GM19438 (cell line): Measurements from ENCODE around the gene ADCY4.
A peak's percentile ranks its signal among the peaks of the same experiment; 100 is the strongest.
"Not testable (repeated sequence)": the region's sequence is repeated elsewhere in the genome, so short reads cannot be mapped to it uniquely, and the experiment has no call there.

Experiments
- ATAC-seq: cut with Tn5 transposase; IDR thresholded peaks from one replicate; pipeline ENCODE4 v1.9.1; 2021; ENCODE audit warnings: low read depth; ENCODE audit not compliant: unreplicated experiment

The ADCY4 gene

DNA sequence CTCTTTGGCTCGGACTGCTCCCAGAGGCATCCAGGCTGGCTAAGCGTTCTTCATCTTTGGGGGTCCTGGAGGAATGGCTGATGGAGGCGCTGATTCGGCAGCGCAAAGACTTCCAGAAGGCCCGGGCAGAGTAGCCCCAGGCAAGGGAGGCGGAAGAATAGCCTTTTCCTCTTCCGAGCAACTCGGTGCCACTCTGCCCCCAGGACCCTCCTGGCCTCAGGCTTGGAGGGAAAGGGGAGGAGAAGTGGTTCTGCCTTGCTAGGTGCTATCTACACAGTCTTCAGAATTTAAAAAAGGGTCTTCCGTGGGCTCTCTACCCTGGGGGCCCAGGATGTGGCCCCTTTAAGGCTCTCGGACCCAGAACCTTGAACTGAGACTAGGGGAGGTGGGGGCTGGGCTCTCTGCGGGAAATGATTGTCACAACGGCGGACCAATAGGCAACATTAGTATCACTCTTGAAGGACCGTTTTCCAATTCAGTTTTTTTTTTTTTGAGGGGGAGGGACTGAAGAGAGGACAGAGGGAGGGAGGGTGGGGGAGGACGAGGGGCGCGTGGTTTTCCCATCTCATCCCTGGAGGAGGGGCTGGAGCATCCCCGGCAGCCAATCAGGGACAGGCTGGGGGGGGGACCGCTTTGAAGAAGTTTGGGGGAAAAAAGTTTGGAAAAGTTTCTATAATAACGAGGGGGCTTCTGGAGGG is 32.8 kb upstream of the ADCY4 start, which contains the start of gene NFATC4:
TSS of gene NFATC4 (plus strand) at position 671 of the 698 bp plus-strand sequence. CDS start 157 bp downstream, outside the sequence.
- no peak for ATAC-seq

DNA sequence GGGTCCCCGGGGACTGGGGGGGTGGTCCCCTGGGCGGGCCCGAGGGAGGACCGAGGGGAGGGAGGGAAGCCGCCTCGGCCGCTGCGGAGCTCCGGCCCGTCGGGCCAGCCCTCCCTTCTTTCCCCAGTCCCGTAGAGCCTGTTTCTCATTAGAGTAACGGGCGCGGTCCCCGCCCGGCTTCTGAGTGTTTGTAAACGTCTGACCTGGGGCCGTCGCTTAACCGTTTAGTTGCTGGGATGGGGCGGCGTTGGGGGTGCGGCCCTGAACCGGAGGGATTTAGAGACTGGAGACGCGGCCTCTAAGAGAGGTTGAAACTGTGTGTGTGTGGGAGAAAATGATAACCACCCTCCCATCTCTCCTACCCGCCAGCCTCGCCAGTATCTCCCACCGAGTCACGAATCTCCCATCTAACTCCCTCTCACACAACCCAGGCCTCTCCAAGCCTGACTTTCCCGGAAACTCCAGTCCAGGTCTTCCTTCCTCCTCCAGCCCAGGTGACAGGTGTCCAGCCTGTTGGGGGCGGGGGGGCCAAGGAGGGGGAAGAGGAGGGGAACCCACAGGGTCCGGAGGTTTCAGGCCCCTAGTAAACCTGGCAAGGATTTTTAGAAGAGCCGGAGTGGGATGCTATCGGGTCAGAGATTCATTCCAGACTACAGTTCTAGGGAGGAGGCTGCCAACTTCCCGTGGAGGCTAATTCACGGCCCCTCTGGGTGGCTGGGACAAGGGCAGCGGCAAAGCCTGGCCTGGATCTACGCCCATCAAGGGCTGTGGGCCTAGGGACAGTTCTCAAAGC is 32.0 kb upstream of the ADCY4 start:
- ATAC-seq, result peak; percentile 64

DNA sequence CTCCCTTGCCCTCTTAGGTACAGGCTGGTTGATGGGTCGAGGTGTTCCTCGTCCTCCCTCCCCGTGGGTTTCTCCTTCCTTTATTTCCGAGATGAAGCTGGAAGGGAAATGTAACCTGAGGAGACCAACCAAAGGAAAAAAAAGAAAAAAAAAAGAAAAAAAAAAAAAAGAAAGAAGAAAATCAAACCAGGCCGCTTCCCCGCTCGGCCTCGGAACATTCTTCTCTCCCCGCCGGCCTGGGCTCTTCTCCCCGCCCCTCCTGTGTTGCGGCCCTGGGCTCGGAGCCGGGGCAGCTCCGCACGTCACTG is 31.5 kb upstream of the ADCY4 start:
- ATAC-seq, result peak; percentile 1

DNA sequence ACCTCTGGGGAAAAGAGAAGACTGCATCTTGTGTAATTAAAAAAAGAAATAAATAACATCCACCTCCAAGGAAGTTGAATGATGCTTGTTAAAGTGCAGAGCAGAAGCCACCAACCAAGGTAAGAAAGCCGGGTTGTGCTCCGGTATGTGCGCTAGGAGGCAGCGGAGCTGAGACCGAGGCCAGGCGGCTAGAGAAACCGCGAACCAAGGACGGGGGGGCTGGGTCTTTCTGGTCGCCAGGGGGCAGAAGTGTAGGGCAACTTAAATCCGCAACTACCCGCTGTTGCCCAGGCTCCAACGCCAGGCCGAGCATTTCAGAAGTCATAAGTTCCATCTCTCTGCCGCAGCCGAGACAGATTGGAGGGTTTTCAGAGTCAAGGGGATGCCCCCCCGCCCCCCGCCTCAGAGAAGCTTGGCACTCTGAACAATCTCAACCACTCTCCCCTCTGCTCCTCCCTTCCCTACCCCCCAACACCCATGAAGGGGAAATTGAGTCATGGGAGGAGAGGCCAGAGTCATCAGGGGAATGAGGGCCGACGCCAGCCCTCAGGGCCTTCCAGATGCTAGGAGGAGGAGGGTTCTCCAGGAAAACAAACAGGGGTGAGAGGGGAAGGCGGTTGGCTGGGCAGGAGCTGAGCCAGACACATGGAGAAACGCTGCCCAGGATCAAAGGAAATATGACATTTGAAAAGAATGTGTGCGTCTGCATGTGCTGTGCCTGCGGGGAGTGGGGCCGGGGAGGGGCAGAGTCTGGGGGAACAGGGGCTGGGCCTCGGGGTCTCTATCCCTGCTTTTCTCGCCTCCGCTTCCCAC is 30.9 kb upstream of the ADCY4 start:
- ATAC-seq, result peak; percentile 43

DNA sequence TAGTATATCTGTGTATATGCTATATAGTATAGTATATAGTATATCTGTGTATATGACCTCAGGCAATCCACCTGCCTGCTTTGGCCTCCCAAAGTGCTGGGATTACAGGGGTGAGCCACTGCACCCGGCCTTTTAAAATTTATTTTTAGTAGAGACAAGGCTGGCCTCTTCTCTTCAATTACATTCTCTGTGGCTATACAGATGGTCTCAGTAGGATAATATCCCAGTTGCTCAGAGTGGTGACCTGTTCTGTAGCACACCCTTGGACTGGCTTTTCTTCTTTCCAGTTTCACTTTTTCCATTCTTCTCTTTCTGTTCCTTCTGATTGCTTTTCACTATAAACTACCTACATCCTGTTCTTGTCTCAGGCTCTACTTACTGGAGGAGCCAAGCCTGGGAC is 30.0 kb upstream of the ADCY4 start:
- ATAC-seq, result no peak

DNA sequence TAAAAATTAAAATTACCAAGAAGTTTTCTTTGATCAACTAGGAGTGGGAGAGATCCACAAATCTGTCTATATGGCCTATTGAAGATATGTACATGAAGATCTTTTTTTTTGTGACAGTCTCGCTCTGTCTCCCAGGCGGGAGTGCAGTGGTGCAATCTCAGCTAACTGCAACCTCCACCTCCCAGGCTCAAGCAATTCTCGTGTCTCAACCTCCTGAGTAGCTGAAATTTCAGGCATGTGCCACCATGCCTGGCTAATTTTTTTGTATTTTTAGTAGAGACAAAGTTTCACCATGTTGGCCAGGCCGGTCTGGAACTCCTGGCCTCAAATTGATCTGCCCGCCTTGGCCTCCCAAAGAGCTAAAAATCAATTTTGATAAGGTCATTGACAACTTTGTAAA is 28.5 kb upstream of the ADCY4 start:
- no peak for ATAC-seq

DNA sequence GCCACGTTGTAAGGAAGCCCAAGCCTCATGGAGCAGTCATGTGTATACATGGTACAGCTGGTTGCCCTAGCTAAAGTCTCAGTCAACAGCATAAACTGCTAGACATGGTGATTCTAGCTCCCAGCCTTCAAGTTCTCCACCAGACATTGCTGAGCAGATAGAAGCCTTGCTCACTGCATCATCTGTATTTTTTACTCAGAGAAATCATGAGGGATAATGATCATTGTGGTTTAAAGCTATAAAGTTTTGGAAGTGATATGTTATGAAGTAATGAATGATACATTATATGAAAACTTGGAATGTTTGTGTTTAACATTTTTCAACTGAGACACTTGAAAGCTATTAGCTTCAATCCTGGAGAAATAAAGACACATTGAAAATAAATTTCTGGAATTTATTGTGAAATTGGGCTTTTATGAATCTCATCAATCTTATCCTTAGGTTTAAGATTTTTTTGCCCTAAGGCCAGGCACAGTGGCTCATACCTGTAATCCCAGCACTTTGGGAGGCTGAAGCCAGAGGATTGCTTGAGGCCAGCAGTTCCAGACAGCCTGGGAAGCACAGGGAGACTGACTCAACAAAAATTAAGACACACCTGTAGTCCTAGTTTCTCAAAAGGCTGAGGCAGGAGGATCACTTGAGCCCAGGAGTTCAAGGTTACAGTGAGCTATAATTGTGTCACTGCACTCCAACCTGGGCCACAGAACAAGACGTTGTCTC is 27.5 kb upstream of the ADCY4 start:
- no peak for ATAC-seq

DNA sequence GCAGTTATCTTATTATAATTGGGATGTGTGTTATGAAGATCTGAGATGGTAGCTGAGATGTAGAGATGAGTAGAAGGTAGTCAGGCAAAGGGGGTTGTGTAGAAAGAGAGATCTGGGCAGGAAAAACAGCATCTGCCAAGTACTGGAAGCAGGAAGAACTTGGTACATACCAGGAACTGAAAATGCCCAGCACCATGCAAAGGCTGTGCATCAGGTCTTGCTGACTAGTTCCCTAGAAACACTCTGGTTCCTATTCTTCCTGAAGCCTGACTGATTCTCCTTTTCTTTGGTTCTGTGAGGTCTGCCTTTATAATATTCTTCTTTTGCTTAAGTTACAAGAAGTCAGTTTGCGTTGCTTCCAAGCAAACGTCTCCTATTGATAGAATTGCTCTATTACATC is 26.5 kb upstream of the ADCY4 start:
- no peak for ATAC-seq

DNA sequence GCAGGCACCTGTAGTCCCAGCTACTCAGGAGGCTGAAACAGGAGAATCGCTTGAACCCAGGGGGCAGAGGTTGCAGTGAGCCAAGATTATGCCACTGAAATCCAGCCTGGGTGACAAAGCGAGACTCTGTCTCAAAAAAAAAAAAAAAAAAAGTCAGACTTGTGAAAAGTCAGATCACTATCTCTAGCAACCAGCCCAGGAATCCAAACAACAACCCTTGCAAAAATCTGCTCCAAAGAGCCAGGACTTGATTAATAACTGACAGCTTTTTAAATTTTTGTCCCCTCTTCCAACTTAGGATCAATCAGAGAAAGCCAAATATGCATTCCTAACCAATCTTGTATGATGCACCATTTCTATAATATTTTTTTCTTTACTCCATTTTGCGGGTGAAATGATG is 25.4 kb upstream of the ADCY4 start:
- ATAC-seq, result no peak

DNA sequence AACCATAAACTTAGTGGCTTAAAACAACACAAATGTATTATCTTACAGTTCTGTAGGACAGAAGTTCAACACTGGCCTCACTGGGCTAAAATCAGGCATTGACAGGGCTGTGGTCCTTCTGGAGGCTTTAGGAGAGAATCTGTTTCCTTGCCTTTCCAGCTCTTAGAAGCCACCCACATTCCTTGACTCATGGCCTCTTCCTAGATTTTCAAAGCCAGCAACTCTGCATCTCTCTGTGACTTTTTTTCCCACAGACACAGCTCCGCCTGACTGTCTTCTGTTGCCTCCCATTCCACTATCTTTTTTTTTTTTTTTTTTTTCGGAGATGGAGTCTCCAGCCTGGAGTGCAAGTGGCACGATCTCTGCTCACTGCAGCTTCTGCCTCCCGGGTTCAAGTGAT is 21.3 kb upstream of the ADCY4 start:
- ATAC-seq, result no peak

DNA sequence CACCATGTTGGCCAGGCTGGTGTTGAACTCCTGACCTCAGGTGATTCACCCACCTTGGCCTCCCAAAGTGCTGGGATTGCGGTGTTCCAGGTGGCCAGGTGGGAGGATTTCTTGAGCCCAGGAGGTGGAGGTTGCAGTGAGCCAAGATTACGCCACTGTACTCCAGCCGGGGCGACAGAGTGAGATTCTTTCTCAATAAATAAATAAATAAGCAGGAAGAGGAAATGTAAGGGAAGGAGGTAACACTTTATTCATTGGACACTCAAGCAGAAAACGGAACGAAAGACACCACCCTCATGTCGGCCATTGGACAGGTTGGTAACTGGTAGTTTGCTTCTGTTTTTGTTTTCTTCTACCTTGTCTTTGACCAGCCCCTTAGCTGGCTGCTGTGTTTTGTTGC is 20.1 kb upstream of the ADCY4 start:
- ATAC-seq, result no peak

DNA sequence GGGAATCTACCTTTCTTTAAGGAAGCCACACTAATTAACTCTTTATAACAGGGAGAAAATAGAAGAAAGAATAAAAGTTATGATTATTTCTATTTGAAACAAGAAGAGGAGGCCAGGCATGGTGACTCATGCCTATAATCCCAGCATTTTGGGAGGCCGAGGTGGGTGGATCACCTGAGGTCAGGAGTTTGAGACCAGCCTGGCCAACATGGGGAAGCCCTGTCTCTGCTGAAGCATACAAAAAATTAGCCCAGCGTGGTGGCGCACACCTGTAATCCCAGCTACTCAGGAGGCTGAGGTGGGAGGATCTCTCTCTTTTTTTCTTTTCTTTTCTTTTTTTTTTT is 19.6 kb upstream of the ADCY4 start:
- not testable (repeated sequence) for ATAC-seq

DNA sequence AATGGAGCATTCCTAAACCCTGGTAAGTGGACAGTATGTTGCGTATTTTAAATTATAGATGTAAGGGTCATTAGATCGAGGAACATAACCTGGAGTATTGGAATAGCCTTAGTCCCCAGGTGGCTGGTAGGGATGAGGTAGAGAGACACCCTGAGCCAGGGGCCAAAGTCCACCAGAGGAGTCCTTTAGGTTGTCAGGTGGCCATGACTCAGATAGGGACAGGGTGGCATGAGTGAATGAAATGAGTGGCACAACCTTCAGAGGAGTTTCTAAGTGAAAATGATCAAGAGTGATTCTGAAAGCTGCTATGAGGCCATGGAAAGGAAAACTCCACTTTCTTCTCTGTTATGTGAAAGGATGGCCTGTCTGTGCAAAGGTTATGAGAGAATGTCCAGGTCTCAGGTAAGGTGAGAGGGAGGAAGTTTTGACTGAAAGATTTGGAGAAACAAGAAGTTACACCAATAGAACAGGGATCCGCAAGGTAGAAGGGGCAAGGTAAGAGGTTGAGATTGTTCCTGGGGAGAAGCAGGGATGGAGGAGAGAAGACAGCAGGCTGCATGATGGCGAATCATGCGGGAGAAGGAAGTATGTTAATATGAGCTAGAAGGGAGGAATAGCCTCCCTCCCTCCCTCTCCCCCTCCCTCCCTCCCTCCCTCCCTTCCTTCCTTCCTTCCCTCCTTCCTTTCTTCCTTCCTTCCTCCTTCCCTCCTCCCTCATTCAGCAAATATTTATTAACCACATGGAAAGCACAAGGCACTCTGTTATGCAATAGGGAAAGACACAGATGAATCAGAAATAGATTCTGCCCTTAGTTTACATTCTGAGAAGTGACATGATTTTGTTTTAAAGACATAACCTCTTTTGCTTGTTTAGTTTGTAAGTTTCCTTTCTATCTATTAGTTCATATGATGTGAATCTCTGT is 18.9 kb upstream of the ADCY4 start:
- ATAC-seq, result no peak

DNA sequence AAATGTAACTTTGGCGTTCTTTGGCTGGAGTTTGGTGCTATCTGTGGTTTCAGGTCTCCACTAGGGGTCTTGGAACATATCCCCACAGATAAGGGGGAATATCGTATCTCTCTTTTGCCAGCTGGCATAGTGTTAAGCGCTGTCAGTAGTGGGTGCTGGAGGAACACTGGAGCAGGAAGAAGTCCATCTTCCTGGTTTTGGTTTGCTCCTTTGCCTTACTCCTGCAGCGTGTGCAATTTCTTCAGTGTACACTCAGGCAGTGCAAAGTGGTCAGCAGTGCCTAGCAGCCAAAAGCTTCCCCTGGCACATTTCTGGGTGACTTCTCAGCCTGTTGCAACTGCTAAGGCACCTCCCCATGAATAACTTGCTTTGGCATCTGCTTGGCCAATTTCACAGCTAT is 16.6 kb upstream of the ADCY4 start:
- no peak for ATAC-seq

DNA sequence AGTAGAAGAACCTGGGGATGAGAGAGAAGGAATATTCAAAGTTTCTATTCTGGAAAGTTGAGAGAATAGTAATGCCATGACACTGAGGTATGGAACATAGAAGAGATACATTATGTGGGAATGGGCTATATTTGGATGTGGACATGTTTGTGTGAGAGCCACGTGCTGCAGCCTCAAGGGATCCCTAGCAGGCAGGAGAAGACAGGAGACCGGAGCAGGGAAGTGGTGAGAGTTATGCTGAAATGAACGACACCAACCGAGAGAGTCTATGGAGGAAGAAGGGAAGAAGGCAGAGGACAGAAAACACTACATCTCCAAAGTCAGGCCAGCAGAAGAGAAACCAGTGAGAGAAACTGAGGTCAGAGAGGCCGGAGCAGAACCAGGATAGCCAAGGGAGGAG is 14.9 kb upstream of the ADCY4 start:
- no peak for ATAC-seq

DNA sequence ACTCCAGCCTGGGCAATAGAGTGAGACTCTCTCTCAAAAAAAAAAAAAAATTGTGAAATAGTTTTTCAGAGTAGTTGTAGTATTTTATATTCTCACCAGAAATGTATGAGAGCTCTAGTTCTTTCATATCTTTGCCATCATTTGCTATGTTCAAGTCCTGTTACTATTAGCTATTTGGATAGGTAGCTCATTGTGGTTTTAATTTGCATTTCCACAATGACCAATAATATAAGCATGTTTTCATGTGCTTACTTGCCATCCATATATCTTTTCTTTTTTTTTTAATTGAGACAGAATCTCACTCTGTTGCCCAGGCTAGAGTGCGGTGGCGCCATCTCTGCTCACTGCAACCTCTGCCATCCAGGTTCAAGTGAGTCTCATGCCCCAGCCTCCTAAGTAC is 13.3 kb upstream of the ADCY4 start:
- ATAC-seq, result no peak

DNA sequence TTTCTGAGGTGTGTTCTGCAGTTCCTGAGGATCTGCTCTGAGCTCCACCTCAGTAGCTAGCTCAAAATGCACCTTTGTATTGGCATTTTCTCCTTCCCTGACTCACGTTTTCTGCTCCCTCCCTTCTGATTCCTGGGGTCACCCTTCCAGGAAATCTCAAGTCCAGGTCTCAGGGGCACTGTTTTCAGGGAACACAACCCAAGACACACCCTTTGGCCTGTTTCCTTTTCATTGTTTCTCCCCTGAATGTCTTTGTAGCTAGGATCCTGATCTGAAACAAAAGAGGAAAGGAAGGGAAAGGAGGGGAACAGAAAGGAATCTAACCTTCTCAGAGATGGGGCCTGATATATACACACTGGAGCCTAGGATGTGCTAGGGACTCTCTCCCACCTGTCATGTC is 12.3 kb upstream of the ADCY4 start:
- no peak for ATAC-seq

DNA sequence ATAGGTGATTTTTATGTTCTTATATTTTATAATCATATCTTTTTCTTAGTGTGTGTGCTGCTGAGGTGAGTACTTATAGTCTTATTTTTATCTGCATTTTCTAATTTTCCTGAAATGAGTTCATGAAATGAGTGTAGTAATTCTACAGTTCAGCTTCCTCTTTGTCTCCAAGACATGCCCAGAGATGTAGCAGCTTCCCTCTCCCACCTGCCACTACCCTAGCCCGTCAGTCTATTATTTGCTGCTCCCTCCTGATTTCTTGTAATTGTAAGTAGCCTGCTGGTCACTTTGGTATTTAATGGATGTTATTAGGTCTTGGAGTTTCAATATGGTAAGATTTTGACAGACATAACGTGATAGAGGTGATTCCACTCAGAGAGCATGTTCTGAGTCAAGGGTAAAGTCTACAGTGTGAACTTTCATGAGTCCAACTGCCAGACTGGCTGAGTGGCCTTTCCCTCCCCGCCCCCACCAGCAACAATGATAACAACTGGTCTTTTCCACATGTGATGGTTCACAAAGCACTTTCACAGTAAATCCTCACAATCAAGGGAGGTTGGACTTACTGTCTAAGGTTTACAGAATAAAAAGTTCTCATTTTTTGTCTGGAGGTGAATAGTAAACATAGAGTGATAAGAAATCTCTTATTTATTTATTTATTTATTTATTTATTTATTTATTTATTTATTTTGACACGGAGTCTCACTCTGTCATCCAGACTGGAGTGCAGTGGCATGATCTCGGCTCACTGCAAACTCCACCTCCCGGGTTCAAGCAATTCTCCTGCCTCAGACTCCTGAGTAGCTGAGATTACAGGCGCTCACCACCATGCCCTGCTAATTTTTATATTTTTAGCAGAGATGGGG is 9.2 kb upstream of the ADCY4 start:
- ATAC-seq, result no peak

DNA sequence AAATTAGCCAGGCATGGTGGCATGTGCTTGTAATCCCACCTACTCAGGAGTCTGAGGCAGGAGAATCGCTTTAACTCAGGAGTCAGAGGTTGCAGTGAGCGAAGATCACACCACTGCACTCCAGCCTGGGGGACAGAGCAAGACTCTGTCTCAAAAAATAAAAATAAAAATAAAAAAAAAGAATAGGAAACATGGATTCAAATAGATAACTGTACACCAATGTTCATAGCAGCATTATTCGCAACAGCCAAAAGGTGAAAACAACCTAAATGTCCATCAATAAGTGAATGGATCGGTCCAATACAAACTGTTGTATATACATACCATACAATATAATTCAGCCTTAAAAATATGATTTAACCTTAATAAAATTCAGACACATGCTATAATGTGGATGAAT is 8.0 kb upstream of the ADCY4 start:
- ATAC-seq, result no peak
